ENCODE data around the gene ZNF175. TPM values are rescaled to one million over a fixed set of nuclear protein-coding genes. Genes with fewer than 3 reads are reported as not detected.

ZNF175 gene
- total and polyA plus RNA-seq, 2 experiments from 2014 or later, result 2.3 to 6.3 TPM

GRCh38 chr19:51586103-51586728 lies 15.1 kb downstream of the ZNF175 start (continued):
- no peak for TF ChIP-seq EZH2 (IDR thresholded peaks at IDR 0.05; ENCODE audit: low read depth, unreplicated experiment)
- TF ChIP-seq EZH2phosphoT487 (IDR thresholded peaks at IDR 0.05; ENCODE audit: unreplicated experiment), result no peak
- no peak for TF ChIP-seq ETS1 (IDR thresholded peaks at IDR 0.05)
- no peak for TF ChIP-seq STAT1 (IDR thresholded peaks at IDR 0.05; ENCODE audit: unreplicated experiment)
- no peak for TF ChIP-seq CTCF (conservative IDR thresholded peaks at IDR 0.05; ENCODE audit: low read depth in 2 of 2)
- no peak for TF ChIP-seq NANOG (IDR thresholded peaks at IDR 0.05; ENCODE audit: borderline replicate concordance)
- no peak for TF ChIP-seq POLR2AphosphoS5 (IDR thresholded peaks at IDR 0.05; ENCODE audit: low read depth)
- TF ChIP-seq ZNF114 (CRISPR knock-in tag; IDR thresholded peaks at IDR 0.05), result no peak

DNA sequence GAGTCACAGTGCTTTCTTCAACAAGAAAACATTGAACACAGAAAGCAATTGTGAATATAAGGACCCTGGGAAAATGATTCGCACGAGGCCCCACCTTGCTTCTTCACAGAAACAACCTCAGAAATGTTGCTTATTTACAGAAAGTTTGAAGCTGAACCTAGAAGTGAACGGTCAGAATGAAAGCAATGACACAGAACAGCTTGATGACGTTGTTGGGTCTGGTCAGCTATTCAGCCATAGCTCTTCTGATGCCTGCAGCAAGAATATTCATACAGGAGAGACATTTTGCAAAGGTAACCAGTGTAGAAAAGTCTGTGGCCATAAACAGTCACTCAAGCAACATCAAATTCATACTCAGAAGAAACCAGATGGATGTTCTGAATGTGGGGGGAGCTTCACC lies 15.7 kb downstream of the ZNF175 start:
- Histone ChIP-seq H3K27me3 (ENCODE audit: insufficient read depth) (no peaks in the 10 kb centered on the region), H3K9me2 (ENCODE audit: insufficient read depth) (peaks cover 4% of the 10 kb centered on the region; the same call in 1 of the 2 replicates), H2AFZ (no peak overlapping the region), H3K27ac (ENCODE audit: low read depth) (no peak overlapping the region), H3K36me3 (ENCODE audit: insufficient read depth) (peaks cover 41% of the 10 kb centered on the region), H3F3A (replicated peaks; ENCODE audit: low read depth) (no peaks in the 10 kb centered on the region), H4K20me1 (replicated peaks; ENCODE audit: insufficient read depth) (no peaks in the 10 kb centered on the region), H3K4me1 (ENCODE audit: insufficient read depth) (no peaks in the 10 kb centered on the region), H3K79me2 (replicated peaks; ENCODE audit: insufficient read depth) (no peaks in the 10 kb centered on the region), H3K4me2 (no peak overlapping the region), H3K4me3 (no peak overlapping the region)
- H3K4me1 Mint-ChIP-seq, result no peaks in the 10 kb centered on the region
- peaks cover 70% of the 10 kb centered on the region for H3K36me3 Mint-ChIP-seq (ENCODE audit: low read depth)
- H3K27ac Mint-ChIP-seq, result no peak overlapping the region
- H3K27me3 Mint-ChIP-seq (ENCODE audit: insufficient read depth, low read depth, poor library complexity), result no peaks in the 10 kb centered on the region
- ATAC-seq (no peak), DNase-seq (ENCODE audit: low spot score) (no peak)
- H3K9me3 Mint-ChIP-seq, result peaks cover 37% of the 10 kb centered on the region
- H3K4me3 Mint-ChIP-seq, result no peak overlapping the region
- TF ChIP-seq, protein P1, sequence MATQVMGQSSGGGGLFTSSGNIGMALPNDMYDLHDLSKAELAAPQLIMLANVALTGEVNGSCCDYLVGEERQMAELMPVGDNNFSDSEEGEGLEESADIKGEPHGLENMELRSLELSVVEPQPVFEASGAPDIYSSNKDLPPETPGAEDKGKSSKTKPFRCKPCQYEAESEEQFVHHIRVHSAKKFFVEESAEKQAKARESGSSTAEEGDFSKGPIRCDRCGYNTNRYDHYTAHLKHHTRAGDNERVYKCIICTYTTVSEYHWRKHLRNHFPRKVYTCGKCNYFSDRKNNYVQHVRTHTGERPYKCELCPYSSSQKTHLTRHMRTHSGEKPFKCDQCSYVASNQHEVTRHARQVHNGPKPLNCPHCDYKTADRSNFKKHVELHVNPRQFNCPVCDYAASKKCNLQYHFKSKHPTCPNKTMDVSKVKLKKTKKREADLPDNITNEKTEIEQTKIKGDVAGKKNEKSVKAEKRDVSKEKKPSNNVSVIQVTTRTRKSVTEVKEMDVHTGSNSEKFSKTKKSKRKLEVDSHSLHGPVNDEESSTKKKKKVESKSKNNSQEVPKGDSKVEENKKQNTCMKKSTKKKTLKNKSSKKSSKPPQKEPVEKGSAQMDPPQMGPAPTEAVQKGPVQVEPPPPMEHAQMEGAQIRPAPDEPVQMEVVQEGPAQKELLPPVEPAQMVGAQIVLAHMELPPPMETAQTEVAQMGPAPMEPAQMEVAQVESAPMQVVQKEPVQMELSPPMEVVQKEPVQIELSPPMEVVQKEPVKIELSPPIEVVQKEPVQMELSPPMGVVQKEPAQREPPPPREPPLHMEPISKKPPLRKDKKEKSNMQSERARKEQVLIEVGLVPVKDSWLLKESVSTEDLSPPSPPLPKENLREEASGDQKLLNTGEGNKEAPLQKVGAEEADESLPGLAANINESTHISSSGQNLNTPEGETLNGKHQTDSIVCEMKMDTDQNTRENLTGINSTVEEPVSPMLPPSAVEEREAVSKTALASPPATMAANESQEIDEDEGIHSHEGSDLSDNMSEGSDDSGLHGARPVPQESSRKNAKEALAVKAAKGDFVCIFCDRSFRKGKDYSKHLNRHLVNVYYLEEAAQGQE (IDR thresholded peaks at IDR 0.05; ENCODE audit: unreplicated experiment), result no peak
- TF ChIP-seq STAT1 (IDR thresholded peaks at IDR 0.05; ENCODE audit: unreplicated experiment) (no peak), EZH2phosphoT487 (IDR thresholded peaks at IDR 0.05; ENCODE audit: unreplicated experiment) (no peak), JUNB (IDR thresholded peaks at IDR 0.05; ENCODE audit: unreplicated experiment) (no peak), CREB1 (CRISPR knock-in tag; IDR thresholded peaks at IDR 0.05; ENCODE audit: low read depth) (no peak), ZNF331 (CRISPR knock-in tag; IDR thresholded peaks at IDR 0.05; ENCODE audit: low read depth) (no peak), ZNF114 (CRISPR knock-in tag; IDR thresholded peaks at IDR 0.05) (no peak), POLR2AphosphoS5 (IDR thresholded peaks at IDR 0.05; ENCODE audit: low read depth) (no peak), ETS1 (IDR thresholded peaks at IDR 0.05) (no peak)
